CD4-positive, alpha-beta T cell treated with Interleukin-2 at 100 ng/mL for 4 hours (primary cell): ENCODE results near the gene SLC6A19.

ENCODE experiments used
- DNase-seq: peaks from one replicate; pipeline ENCODE4 v3.0.0-alpha.2; 2020; ENCODE audit warnings: low spot score

The SLC6A19 gene

DNA sequence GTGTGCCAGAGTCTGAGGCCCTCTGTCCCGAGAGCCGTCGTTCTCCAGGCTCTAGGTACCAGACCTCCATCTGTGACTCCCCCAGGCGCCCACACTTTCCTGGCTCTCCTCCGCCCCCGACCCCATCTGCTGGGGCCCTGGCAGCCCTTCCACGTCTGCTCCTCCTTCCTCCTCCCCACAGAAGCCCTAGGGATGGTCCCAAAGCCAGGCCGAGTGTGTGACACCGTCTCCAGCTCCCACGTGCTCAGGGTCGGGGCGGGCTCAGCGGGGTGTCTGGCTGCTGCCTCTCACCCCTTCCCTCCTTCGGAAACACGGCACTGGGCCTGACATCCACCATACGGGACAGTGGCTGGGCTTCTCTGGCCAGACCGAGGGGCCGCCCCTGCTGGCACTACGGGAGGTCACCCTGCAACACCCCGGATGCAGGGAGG, 20.5 kb upstream of the SLC6A19 start:
- DNase-seq, result no peak

DNA sequence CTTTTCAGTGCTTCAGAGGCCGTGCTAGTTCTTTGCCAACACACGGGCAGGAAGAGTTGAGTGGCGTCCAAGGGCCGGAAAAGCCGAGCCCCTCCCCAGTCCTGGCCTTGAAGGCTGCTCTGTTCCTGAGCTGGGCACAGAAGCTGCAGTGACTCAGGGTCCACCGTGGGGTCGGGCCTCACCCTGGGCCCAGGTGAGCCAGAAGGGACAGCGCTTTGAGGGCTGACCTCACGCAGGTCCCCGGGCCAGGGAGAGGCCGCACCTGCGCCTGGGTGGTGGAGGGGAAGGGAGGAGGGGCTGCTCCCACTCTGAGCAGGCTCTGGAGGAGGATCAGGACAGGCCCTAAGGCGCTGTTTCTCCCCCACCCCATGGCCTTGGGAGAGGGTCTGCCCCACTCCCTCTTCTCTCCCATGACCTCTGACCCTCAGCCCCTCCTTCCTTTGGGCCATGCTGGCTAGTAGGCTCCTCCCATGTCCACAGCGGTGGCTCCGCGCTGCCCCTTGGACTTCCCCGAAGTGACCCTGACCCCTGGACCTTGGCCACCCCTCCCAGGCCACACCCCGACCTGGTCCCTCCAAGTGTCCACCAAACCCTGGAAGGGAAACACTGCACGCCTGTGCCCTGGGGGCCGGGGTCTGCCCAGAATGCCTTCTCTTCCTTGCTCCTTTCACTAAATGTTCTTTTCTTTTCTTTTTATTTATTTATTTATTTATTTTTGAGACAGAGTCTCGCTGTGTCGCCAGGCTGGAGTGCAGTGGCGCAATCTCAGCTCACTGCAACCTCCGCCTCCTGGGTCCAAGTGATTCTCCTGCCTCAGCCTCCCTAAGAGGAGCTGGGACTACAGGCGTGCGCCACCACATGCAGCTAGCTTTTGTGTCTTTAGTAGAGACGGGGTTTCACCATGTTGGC, 19.7 kb upstream of the SLC6A19 start:
- no peak for DNase-seq

DNA sequence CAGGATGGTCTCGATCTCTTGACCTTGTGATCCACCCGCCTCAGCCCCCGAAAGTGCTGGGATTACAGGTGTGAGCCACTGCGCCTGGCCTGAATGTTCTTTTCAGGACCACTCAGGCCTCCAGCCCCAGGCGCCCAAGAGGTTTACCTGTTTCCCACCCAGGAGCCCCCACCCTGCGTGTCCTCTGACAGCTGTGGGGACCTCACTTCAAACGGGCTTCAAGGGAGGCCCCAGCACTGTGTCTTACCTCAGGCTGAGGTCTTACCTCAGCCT, 19.1 kb upstream of the SLC6A19 start:
- no peak for DNase-seq

- DNase-seq, result no peak
Measured at GRCh38 chr5:1182633-1183423, 18.6 kb upstream of the SLC6A19 start.

DNA sequence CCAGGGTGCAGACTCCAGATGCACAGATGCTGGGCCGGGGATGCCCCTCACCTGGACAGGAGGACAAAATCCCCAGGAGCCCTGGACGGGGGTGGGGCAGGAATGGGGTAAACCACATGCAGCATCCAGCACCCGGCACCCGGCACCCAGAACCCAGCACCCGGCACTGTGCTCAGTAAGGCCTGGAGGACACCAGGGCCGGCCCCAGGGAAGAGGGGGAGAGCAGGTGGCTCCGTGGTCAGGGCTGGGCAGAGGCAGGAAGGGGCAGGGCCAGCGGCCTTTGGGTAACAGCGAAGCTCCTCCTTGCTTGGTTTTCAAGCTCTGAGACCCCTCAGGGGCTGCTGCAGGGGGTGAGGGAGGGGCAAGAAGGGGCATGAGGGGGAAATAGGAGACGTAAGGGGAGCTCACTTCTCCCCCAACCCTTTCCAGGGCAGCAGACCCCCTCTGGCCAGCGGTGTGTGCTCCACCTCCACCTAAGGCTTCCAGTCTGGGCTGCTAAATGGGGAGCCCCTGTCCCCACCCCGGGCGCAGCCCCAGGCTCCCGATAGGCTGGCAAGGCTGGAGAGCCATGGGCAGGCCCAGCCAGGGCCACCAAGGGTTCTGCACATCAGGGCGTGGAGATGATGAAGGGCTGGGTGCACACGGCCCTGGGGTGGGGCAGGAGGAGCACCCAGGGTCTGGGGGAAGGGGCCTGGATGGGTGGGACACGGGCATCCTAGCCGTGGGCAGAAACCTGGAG, 17.8 kb upstream of the SLC6A19 start:
- DNase-seq, result no peak

- no peak for DNase-seq
Measured at GRCh38 chr5:1184163-1184470, 17.3 kb upstream of the SLC6A19 start.

DNA sequence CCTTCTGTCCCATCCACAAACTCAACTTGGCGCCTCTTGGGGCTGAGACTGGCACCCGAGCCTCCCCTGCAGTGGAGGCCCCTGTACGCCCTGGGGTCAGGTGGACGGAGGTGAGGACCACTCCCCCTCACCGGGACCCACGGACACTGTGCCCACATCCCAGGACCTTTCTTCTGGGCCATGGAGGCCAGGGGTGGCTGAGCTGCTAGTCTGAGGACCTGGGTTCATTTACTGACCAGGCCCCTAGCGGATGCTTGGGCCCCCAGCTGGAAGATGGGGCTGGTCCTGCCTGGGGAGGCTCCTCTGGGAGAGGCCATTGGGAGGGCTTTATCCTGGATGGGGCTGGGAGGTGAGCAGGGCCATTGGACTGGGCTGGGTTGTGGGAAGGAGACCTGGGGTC, 16.9 kb upstream of the SLC6A19 start:
- DNase-seq, result no peak

- DNase-seq, result no peak
Measured at GRCh38 chr5:1185038-1185627, 16.3 kb upstream of the SLC6A19 start.

- DNase-seq, result no peak
Measured at GRCh38 chr5:1185629-1186350, 15.6 kb upstream of the SLC6A19 start.

GRCh38 chr5:1186351-1187233, 14.8 kb upstream of the SLC6A19 start:
- no peak for DNase-seq

- DNase-seq, result no peak
Measured at GRCh38 chr5:1187234-1187949, 14.0 kb upstream of the SLC6A19 start.

DNA sequence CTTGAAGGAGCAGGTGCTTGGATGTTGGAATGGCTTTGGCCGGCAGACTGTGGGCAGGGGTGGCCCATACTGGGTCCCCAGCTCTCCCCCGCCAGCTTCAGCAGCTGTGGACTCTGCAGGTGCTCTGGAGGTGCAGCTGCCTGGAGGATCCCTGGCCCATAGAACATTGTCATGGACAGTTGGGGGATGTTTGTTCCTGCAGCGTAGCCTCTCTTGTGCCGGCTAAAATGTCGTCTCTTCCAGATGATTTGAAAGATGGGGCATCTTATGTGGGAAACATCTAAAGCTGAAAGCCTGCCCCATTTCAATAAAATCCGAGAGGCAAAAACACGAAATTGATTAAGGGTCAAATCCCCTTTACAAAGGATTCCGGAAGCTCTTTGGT, 13.5 kb upstream of the SLC6A19 start:
- DNase-seq, result no peak

DNA sequence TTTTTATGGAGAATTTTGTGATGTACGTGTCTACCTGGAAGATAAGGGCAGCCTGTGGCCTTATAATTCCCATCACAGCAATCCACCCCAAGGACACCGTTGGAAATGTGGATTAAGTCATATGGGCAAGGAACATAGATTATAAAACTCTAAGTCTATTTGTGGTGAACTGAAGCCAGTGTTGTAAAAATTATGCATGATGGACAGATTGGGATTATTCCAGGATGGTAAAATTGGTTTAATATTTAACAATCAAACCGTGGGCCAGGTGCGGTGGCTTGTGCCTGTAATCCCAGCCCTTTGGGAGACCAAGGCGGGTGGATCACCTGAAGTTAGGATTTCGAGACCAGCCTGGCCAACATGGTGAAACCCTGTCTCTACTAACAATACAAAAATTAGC, 12.9 kb upstream of the SLC6A19 start:
- no peak for DNase-seq

DNA sequence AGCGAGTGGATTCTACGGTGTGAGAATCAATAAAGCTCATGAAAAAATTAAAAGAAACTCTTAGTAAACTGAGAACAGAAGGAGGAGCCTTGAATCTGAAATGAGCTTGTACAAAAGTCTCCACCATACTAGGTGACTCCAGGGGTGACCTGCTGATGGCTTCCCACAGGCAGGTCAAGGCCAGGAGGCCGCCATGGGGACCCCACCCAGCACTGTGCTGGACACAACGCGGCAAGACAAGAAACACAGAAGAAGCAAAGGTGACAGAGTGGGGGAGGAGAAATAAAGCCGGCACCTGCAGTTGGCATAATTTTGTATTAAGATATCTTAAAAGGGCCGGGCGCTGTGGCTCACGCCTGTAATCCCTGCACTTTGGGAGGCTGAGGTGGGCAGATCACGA, 12.1 kb upstream of the SLC6A19 start:
- no peak for DNase-seq

DNA sequence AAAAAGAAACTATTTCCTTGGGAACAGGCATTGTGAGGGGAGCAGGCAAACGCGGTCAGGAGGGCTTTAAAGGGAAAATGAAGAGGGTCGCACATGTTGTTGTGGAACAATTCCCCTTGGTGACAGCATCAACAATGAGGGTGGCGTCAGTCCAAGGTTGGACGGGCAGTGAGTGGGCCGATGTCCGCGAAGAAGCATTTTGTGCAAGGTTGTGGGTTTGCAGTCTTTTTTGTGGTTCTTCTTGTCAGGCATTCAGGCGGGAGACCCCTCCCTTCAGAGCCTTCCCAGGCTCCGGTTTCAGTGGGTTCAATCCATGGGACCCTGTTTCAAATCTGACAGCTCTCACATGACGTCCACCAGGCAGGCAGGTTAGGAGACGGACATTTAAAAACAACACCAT, 11.1 kb upstream of the SLC6A19 start:
- no peak for DNase-seq

DNA sequence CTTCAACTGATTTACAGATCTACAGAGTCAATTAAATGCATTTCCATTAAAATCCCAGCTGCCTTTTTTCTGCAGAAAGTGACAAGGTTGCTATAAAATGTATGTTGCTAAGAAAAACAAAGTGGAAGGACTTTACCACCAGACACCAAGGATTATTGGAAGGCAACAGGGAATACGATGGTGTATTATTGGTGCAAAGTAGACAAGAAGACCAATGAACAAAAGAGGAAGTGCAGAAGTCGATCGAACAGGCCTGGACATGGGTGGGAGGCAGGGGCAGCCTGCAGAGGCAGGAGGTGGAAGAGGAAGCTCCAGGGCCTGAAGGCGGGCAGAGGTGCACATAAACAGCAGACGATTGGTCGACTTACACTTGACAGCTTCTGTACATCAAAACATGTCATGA, 10.6 kb upstream of the SLC6A19 start:
- no peak for DNase-seq

DNA sequence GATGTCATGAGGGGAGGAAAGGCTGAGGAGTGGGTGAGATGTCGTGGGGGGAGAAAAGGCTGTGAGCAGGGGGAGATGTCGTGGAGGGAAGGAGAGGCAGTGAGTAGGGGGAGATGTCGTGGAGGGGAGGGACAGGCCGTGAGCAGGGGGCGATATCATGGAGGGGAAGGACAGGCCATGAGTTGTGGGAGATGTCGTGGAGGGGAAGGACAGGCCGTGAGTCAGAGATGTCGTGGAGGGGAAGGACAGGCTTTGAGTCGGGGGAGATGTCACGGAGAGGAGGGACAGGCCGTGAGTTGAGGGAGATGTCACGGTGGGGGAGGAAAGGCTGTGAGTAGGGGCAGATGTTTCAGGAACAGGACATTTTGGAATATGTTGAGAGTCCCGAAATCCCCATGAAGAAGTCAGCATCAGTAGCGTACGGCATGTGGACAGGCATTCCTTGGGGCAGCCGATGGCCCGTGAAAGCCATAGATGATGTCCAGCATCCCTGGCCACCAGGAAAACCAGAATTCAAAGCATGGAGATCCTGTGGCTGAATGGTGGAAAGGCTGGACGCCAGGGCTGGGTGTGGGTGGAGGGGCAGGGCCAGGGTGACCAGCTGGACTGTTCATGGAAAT, 8.3 kb upstream of the SLC6A19 start:
- no peak for DNase-seq

DNA sequence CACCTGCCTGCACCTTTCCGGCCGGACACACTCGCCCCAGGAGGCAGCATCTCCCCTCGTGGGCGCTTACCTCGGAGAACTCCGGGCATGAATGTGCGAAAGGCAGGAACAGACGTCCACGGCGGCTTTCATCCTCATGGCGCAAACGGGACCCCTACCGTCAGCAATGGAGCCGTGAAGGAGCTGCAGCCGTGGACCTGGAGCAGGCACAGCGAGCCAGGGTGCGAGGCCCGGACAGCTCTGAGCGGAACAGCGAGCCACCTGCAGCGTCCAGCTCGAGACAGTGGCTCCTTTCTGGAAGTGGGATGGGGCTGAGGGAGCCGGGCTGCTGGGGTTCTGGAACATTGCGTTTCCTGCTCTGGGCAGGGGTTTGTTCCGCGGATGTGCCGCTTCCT, 7.8 kb upstream of the SLC6A19 start:
- no peak for DNase-seq

- no peak for DNase-seq
Measured at GRCh38 chr5:1194378-1194777, 7.0 kb upstream of the SLC6A19 start.

DNA sequence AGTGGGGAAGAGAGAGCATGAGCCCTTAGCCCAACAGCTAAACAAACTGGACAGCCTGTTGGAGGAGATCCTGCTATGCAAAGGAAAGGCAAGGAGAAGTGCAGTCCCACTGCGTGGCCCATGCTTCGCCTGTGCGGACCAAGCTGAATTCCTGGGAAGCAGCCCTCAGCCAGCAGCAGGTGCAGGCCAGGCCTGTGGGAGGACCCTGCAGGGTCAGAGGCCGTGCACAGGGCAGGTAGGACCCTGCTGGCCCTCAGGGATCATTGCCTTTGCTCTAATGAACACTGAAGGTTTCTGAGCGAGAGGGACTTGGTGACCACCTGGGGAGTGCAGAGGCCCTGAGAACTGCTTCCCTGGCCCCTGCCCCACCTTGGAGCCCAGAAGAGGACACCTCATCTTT, 6.0 kb upstream of the SLC6A19 start:
- no peak for DNase-seq
